Gastroesophageal sphincter (tissue), 4 donors: ENCODE measurements around the gene MT1M. TPM values are rescaled to one million over a fixed set of nuclear protein-coding genes. Genes with fewer than 3 reads are reported as not detected.

ENCODE experiments used
- ATAC-seq: fragments of 150-250 bp; one replicate; pipeline ENCODE4 v1.9.1; 2016; ENCODE audit warnings: mild to moderate bottlenecking, moderate library complexity
- H3K27ac ChIP-seq, 4 donors: fragments of 200-600 bp; sonication (generic) in 3 of 4; 1 replicate in 3 of 4; 2 replicates in 1 of 4; pipeline ENCODE4 v1.5.1; 2016 to 2019
- H3K27me3 ChIP-seq: fragments of 200-600 bp; sonication (generic); one replicate; pipeline ENCODE4 v1.5.1; 2019
- H3K36me3 ChIP-seq, 2 donors: fragments of 200-600 bp; sonication (generic); one replicate each; pipeline ENCODE4 v1.5.1; 2019; ENCODE audit warnings: control low read depth in 1 of 2
- H3K4me1 ChIP-seq, 3 donors: fragments of 200-600 bp; sonication (generic); 1 replicate in 2 of 3; 2 replicates in 1 of 3; pipeline ENCODE4 v1.5.1; 2016 to 2019; ENCODE audit warnings: control low read depth in 2 of 3
- H3K4me3 ChIP-seq, 2 donors: fragments of 200-600 bp; sonication (generic); one replicate each; pipeline ENCODE4 v1.5.1; 2019; ENCODE audit warnings: mild to moderate bottlenecking in 1 of 2, moderate library complexity in 1 of 2
- H3K9me3 ChIP-seq, 3 donors: fragments of 200-600 bp; sonication (generic); one replicate each; pipeline ENCODE4 v1.5.1; 2017 to 2019; ENCODE audit warnings: control low read depth in 2 of 3
- EP300 ChIP-seq: sonication (generic); formaldehyde crosslinking; IDR thresholded peaks from one replicate; pipeline ENCODE4 v1.6.1; 2017; ENCODE audit warnings: antibody characterized with exemption, mild to moderate bottlenecking
- POLR2A ChIP-seq, 2 donors: fragments of 450-650 bp; IDR thresholded peaks; one replicate each; pipeline ENCODE4 v1.6.1; 2017; ENCODE audit warnings: antibody characterized with exemption in 2 of 2, mild to moderate bottlenecking in 2 of 2, moderate library complexity in 1 of 2
- POLR2AphosphoS5 ChIP-seq: sonication (generic); formaldehyde crosslinking; IDR thresholded peaks from one replicate; pipeline ENCODE4 v1.6.1; 2017; ENCODE audit warnings: antibody characterized with exemption
- WGBS, 2 donors: methylation state at CpG; one replicate each; pipeline ENCODE4 v1.1.5; 2018; ENCODE audit warnings: low coverage in 1 of 2; 5-methylcytosine and 5-hydroxymethylcytosine counted together
- total RNA-seq, 4 donors: library from RNA; depleted of rRNA; stranded (reverse); fragments of >200 nt; gene quantifications; one replicate each; pipeline ENCODE4 v1.1.0, GENCODE V29; 2016
- TF ChIP-seq, protein P1 (sequence below), 4 experiments: fragments of 200-600 bp in 2 of 4; fragments of 450-650 bp in 2 of 4; sonication (generic) in 1 of 4; IDR thresholded peaks; one replicate each; pipeline ENCODE4 v1.5.1; 2017 to 2019; ENCODE audit warnings: antibody characterized with exemption in 4 of 4, mild to moderate bottlenecking in 2 of 4, moderate library complexity in 2 of 4

The MT1M gene
- total RNA-seq, 4 donors from 2014 or later = 2.6 to 36.9 (median 6.9) TPM

- TF ChIP-seq, protein P1, sequence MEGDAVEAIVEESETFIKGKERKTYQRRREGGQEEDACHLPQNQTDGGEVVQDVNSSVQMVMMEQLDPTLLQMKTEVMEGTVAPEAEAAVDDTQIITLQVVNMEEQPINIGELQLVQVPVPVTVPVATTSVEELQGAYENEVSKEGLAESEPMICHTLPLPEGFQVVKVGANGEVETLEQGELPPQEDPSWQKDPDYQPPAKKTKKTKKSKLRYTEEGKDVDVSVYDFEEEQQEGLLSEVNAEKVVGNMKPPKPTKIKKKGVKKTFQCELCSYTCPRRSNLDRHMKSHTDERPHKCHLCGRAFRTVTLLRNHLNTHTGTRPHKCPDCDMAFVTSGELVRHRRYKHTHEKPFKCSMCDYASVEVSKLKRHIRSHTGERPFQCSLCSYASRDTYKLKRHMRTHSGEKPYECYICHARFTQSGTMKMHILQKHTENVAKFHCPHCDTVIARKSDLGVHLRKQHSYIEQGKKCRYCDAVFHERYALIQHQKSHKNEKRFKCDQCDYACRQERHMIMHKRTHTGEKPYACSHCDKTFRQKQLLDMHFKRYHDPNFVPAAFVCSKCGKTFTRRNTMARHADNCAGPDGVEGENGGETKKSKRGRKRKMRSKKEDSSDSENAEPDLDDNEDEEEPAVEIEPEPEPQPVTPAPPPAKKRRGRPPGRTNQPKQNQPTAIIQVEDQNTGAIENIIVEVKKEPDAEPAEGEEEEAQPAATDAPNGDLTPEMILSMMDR (IDR thresholded peaks at IDR 0.05) = no peak
- no peak for TF ChIP-seq POLR2A (IDR thresholded peaks at IDR 0.05)
- Histone ChIP-seq H3K27me3 (no peaks in the 10 kb centered on the region), H3K36me3 (no peaks in the 10 kb centered on the region), H3K4me3 (no peak overlapping the region), H3K27ac (no peak overlapping the region), H3K9me3 (no peaks in the 10 kb centered on the region), H3K4me1 (peaks cover 0 to 51% (median 22%) of the 10 kb centered on the region in 3 donors)
- no peak for ATAC-seq
Measured at GRCh38 chr16:56613706-56614105, 18.8 kb upstream of the MT1M start.

DNA sequence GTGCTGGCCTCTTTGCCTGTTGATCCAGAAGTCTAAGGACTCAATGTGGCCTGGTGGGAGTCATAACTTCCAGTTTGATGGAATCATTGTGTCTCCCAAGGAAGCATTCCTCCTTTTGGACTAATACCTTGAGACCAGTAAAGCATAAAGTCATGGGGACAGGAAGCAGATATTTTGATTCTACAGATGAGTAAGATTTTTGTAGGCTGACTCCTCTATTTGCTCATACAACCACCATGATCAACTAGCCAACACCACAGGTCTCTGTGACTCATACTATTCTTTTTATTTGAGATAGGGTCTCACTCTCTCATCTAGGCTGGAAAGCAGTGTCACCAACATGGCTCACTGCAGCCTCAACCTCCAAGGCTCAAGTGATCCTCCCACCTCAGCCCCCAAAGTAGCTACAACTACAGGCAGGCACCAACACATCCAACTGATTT is 17.9 kb upstream of the MT1M start:
- Histone ChIP-seq H3K27ac (no peak overlapping the region), H3K9me3 (no peaks in the 10 kb centered on the region), H3K36me3 (no peaks in the 10 kb centered on the region), H3K4me3 (no peak overlapping the region), H3K4me1 (peaks cover 0 to 43% (median 22%) of the 10 kb centered on the region in 3 donors), H3K27me3 (no peaks in the 10 kb centered on the region)
- no peak for TF ChIP-seq POLR2A (IDR thresholded peaks at IDR 0.05)
- TF ChIP-seq, protein P1 (IDR thresholded peaks at IDR 0.05) = no peak
- TF ChIP-seq POLR2AphosphoS5 = no peak
- no peak for TF ChIP-seq EP300
- no peak for ATAC-seq

DNA sequence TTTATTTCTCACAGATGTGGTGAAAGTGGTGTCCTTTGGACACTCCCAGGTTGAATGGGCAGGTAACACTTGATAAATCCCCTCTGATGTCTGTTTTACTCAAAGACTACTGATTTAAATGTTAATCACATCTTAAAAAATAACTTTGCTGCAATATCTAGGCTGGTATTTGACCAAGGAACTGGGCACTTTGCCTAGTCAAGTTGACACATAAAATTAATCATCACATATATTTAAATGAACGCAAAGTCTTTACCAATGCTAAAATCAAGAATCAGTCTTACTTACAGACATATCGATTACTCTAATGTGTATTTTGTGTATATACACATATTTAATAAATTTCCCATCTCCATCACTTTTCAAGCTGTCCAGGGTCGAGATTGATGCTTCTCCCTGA is 17.1 kb upstream of the MT1M start:
- Histone ChIP-seq H3K4me3 (no peak overlapping the region), H3K9me3 (no peaks in the 10 kb centered on the region), H3K4me1 (peaks cover 0 to 35% (median 17%) of the 10 kb centered on the region in 3 donors), H3K36me3 (no peaks in the 10 kb centered on the region), H3K27ac (no peak overlapping the region), H3K27me3 (no peaks in the 10 kb centered on the region)
- WGBS, 2 donors = 77 to 82% methylated on average over 2 to 3 of the region's 3 CpGs
- TF ChIP-seq EP300 (no peak), POLR2A (IDR thresholded peaks at IDR 0.05) (no peak), POLR2AphosphoS5 (no peak)
- TF ChIP-seq, protein P1 (IDR thresholded peaks at IDR 0.05) = no peak
- no peak for ATAC-seq

DNA sequence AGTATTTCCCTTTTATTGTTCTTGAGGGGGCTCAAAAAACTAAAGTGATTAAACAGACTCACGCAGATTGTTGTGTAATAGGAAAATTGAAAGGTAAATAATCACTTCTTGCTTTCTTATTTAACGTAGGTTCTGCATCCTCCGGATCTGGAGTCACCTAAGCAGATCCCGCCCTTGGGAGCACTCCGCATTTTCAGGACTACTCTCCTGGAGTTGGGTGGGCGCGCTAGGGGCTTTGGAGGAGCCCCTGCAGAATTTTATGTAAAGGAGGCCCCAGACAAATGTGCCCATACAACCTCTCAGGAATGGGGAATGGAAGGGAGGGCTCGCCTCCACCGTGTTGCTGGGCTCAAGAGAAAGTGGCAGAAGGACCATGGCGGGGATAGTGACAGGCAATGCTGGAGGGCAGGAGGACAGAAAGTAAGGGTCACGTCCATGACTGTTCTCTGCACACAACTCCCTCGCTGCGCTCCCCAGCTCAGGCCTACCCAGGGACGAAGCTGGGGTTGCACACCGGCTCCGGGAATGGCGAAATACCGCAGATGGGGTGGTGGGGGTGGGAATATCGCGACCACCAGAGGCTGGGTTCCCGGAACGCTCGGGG is 15.7 kb upstream of the MT1M start:
- no peak for ATAC-seq
- Histone ChIP-seq H3K4me3 (peak overlapping the region; percentile 11 to 49), H3K27ac (peak overlapping the region in 3 of 4 donors; percentile 66 to 67 (median 66)), H3K27me3 (no peaks in the 10 kb centered on the region), H3K4me1 (peaks cover 0 to 23% (median 10%) of the 10 kb centered on the region in 3 donors), H3K36me3 (no peaks in the 10 kb centered on the region), H3K9me3 (no peaks in the 10 kb centered on the region)
- 76 to 83% methylated on average over 2 to 10 of the region's 23 CpGs for WGBS, 2 donors
- no peak for TF ChIP-seq POLR2A (IDR thresholded peaks at IDR 0.05)
- no peak for TF ChIP-seq POLR2AphosphoS5
- TF ChIP-seq EP300 = no peak
- TF ChIP-seq, protein P1 (IDR thresholded peaks at IDR 0.05) = no peak

GRCh38 chr16:56617212-56618085 is 15.0 kb upstream of the MT1M start:
- Histone ChIP-seq H3K4me1 (peaks cover 0 to 28% (median 10%) of the 10 kb centered on the region in 3 donors), H3K27me3 (no peaks in the 10 kb centered on the region), H3K4me3 (peak overlapping the region; percentile 11 to 49), H3K36me3 (no peaks in the 10 kb centered on the region), H3K27ac (peak overlapping the region in 3 of 4 donors; percentile 66 to 67 (median 66)), H3K9me3 (no peaks in the 10 kb centered on the region)
- WGBS, 2 donors = 0 to 7% methylated on average over 2 to 12 of the region's 41 CpGs
- no peak for TF ChIP-seq POLR2A (IDR thresholded peaks at IDR 0.05)
- TF ChIP-seq, protein P1 (IDR thresholded peaks at IDR 0.05) = peak in 3 of 4 experiments; percentile 14 to 28 (median 18)
- peak; percentile 74 for TF ChIP-seq POLR2AphosphoS5
- ATAC-seq = peak; percentile 91
